H9 (cell line): ENCODE measurements around the gene OVOL2. TPM values are rescaled to one million over a fixed set of nuclear protein-coding genes. Genes with fewer than 3 reads are reported as not detected.

Experiments
- DNase-seq: peaks from one replicate; pipeline ENCODE4 v3.0.0-alpha.2; 2017
- H2AFZ ChIP-seq: one replicate; pipeline ENCODE4 v1.6.1; 2013; ENCODE audit warnings: mild to moderate bottlenecking, low read length, control low read depth, moderate library complexity
- H2AK5ac ChIP-seq: 2 replicates; pipeline ENCODE4 v1.6.1; 2013; ENCODE audit warnings: low read length, control low read depth, mixed read lengths; ENCODE audit not compliant: insufficient read length
- H2BK120ac ChIP-seq: one replicate; pipeline ENCODE4 v1.6.1; 2013; ENCODE audit warnings: low read depth, mild to moderate bottlenecking, low read length, control low read depth, inconsistent platforms; ENCODE audit not compliant: poor library complexity, severe bottlenecking
- H2BK12ac ChIP-seq: 2 replicates; pipeline ENCODE4 v1.6.1; 2013; ENCODE audit warnings: low read length, control low read depth, mixed read lengths, low read depth; ENCODE audit not compliant: insufficient read length
- H2BK15ac ChIP-seq: 2 replicates; pipeline ENCODE4 v1.6.1; 2013; ENCODE audit warnings: low read depth, low read length, control low read depth
- H2BK20ac ChIP-seq: one replicate; pipeline ENCODE4 v1.6.1; 2013; ENCODE audit warnings: low read depth, mild to moderate bottlenecking, low read length, control low read depth, inconsistent platforms; ENCODE audit not compliant: poor library complexity, severe bottlenecking
- H2BK5ac ChIP-seq: 2 replicates; pipeline ENCODE4 v1.6.1; 2013; ENCODE audit warnings: low read length, control low read depth, mixed read lengths; ENCODE audit not compliant: insufficient read length
- H3K14ac ChIP-seq: 2 replicates; pipeline ENCODE4 v1.6.1; 2013; ENCODE audit warnings: low read length, control low read depth; ENCODE audit not compliant: insufficient read depth
- H3K18ac ChIP-seq: 2 replicates; pipeline ENCODE4 v1.6.1; 2013; ENCODE audit warnings: low read depth, mild to moderate bottlenecking, mixed read lengths, low read length, control low read depth; ENCODE audit not compliant: insufficient read length
- H3K23ac ChIP-seq: 2 replicates; pipeline ENCODE4 v1.6.1; 2013; ENCODE audit warnings: low read length, control low read depth, mixed read lengths, low read depth; ENCODE audit not compliant: insufficient read length
- H3K23me2 ChIP-seq: 2 replicates; pipeline ENCODE4 v1.6.1; 2013; ENCODE audit warnings: low read depth, mild to moderate bottlenecking, mixed read lengths, low read length, control low read depth; ENCODE audit not compliant: insufficient read length, poor library complexity, severe bottlenecking
- H3K27ac ChIP-seq: 2 replicates; pipeline ENCODE4 v1.5.1; 2013; ENCODE audit warnings: low read length, control low read depth, mixed read lengths, low read depth; ENCODE audit not compliant: insufficient read length
- H3K27me3 ChIP-seq: 2 replicates; pipeline ENCODE4 v1.6.1; 2013; ENCODE audit warnings: low read length, control low read depth, inconsistent platforms; ENCODE audit not compliant: insufficient read depth
- H3K4ac ChIP-seq: 2 replicates; pipeline ENCODE4 v1.6.1; 2013; ENCODE audit warnings: low read depth, mild to moderate bottlenecking, control low read depth, inconsistent platforms, low read length, moderate library complexity
- H3K4me1 ChIP-seq: 2 replicates; pipeline ENCODE4 v1.6.1; 2013; ENCODE audit warnings: low read length, control low read depth, inconsistent platforms; ENCODE audit not compliant: insufficient read depth
- H3K4me2 ChIP-seq: 2 replicates; pipeline ENCODE4 v1.6.1; 2013; ENCODE audit warnings: low read length, control low read depth, mixed read lengths; ENCODE audit not compliant: insufficient read length, insufficient read depth
- H3K56ac ChIP-seq: 2 replicates; pipeline ENCODE4 v1.6.1; 2013; ENCODE audit warnings: low read depth, mild to moderate bottlenecking, mixed read lengths, low read length, control low read depth; ENCODE audit not compliant: insufficient read length
- H3K79me1 ChIP-seq: 2 replicates; pipeline ENCODE4 v1.6.1; 2013; ENCODE audit warnings: low read depth, mild to moderate bottlenecking, moderate library complexity, low read length, control low read depth, inconsistent platforms; ENCODE audit not compliant: insufficient read depth, poor library complexity, severe bottlenecking
- H3K79me2 ChIP-seq: 2 replicates; pipeline ENCODE4 v1.6.1; 2013; ENCODE audit warnings: low read length, control low read depth, inconsistent platforms; ENCODE audit not compliant: insufficient read depth
- H3K9ac ChIP-seq: 2 replicates; pipeline ENCODE4 v1.6.1; 2013; ENCODE audit warnings: low read length, control low read depth, mixed read lengths; ENCODE audit not compliant: insufficient read length; ENCODE audit errors: extremely low read depth
- H3K9me3 ChIP-seq: one replicate; pipeline ENCODE4 v1.6.1; 2013; ENCODE audit warnings: low read depth, low read length, inconsistent platforms; ENCODE audit not compliant: control insufficient read depth
- H3T11ph ChIP-seq: one replicate; pipeline ENCODE4 v1.6.1; 2013; ENCODE audit warnings: mild to moderate bottlenecking, low read length, control low read depth, inconsistent platforms
- H4K20me1 ChIP-seq: one replicate; pipeline ENCODE4 v1.6.1; 2013; ENCODE audit not compliant: control insufficient read depth, insufficient read length, insufficient read depth
- H4K5ac ChIP-seq: 2 replicates; pipeline ENCODE4 v1.6.1; 2013; ENCODE audit warnings: low read depth, mild to moderate bottlenecking, mixed read lengths, low read length, control low read depth; ENCODE audit not compliant: insufficient read length
- H4K8ac ChIP-seq: replicated peaks from 2 replicates; pipeline ENCODE4 v1.6.1; 2013; ENCODE audit warnings: low read length, control low read depth, mixed read lengths, low read depth; ENCODE audit not compliant: insufficient read length
- H4K91ac ChIP-seq: 2 replicates; pipeline ENCODE4 v1.6.1; 2013; ENCODE audit warnings: low read depth, mild to moderate bottlenecking, moderate library complexity, mixed read lengths, low read length, control low read depth; ENCODE audit not compliant: insufficient read length
- H3K27ac Mint-ChIP-seq, 3 experiments: 2 replicates in 2 of 3; 3 replicates in 1 of 3; pipeline ENCODE4 v1.8.0; 2020 to 2021; ENCODE audit warnings: mixed read lengths in 3 of 3, mild to moderate bottlenecking in 1 of 3, moderate library complexity in 1 of 3
- H3K27me3 Mint-ChIP-seq: 2 replicates; pipeline ENCODE4 v1.8.0; 2021; ENCODE audit warnings: low read depth, mild to moderate bottlenecking, moderate library complexity, mixed read lengths
- H3K36me3 Mint-ChIP-seq, 3 experiments: 2 replicates in 2 of 3; 3 replicates in 1 of 3; pipeline ENCODE4 v1.8.0; 2020 to 2021; ENCODE audit warnings: low read depth in 3 of 3, mixed read lengths in 3 of 3; ENCODE audit not compliant: insufficient read depth in 1 of 3
- H3K4me1 Mint-ChIP-seq, 2 experiments: 2 replicates each; pipeline ENCODE4 v1.8.0; 2020; ENCODE audit warnings: mixed read lengths in 2 of 2
- H3K4me3 Mint-ChIP-seq, 2 experiments: 2 replicates in 1 of 2; 3 replicates in 1 of 2; pipeline ENCODE4 v1.8.0; 2020 to 2021; ENCODE audit warnings: mild to moderate bottlenecking in 2 of 2, mixed read lengths in 2 of 2, moderate library complexity in 1 of 2
- H3K9me3 Mint-ChIP-seq, 2 experiments: 2 replicates in 1 of 2; 3 replicates in 1 of 2; pipeline ENCODE4 v1.8.0; 2020; ENCODE audit warnings: mild to moderate bottlenecking in 2 of 2, mixed read lengths in 2 of 2, moderate library complexity in 1 of 2
- WGBS: extraction: QIAGEN DNeasy Blood & Tissue Kit; methylation state at CpG from one replicate; pipeline ENCODE4 v1.1.7; 2013; ENCODE audit warnings: missing lambda C conversion rate, low lambda C conversion rate, mixed read lengths; ENCODE audit not compliant: insufficient read length; ENCODE audit errors: extremely low coverage; 5-methylcytosine and 5-hydroxymethylcytosine counted together
- total RNA-seq: library from RNA; stranded (reverse); gene quantifications from 2 replicates; pipeline ENCODE4 v1.2.1, GENCODE V29; 2021
- TF ChIP-seq, protein P1 (sequence below): fragments of 200-600 bp; sonication (generic); conservative IDR thresholded peaks from 3 replicates; pipeline ENCODE4 v1.8.0; 2021; ENCODE audit warnings: antibody characterized with exemption, mild to moderate bottlenecking

OVOL2 gene
- total RNA-seq, 1 experiment from 2014 or later, result 5.8 TPM

DNA sequence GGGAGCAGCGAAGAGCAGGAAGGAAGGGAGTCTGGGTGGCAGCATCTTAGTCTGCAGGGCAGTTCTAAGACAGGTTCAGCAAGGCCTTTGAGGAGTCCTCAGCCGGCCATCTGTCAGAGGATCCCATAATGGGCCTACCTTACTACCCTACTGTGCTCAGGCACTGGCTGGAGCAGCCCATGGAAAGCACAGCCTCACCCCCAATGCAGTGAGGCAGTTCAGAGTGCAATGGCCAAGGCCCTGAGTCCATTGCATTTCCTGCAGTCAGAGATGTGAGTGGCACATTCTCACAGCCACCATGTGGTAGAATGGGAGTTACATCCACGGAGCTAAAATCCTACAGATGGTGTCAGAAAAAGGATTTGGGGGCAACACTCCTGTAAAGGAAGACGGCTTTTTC is 19.4 kb upstream of the OVOL2 start:
- Histone ChIP-seq H4K8ac (no peak overlapping the region), H2BK5ac (no peak overlapping the region), H2BK12ac (no peak overlapping the region), H3K27ac (no peak overlapping the region), H3K4ac (no peak overlapping the region), H4K91ac (no peak overlapping the region), H3K27me3 (no peaks in the 10 kb centered on the region), H3K9me3 (no peaks in the 10 kb centered on the region), H3K18ac (no peak overlapping the region), H2AK5ac (no peak overlapping the region), H3T11ph (no peak overlapping the region), H3K79me2 (no peaks in the 10 kb centered on the region), H3K9ac (no peak overlapping the region), H2AFZ (no peak overlapping the region), H3K79me1 (no peaks in the 10 kb centered on the region), H3K14ac (no peak overlapping the region; the same call in 1 of the 2 replicates), H2BK20ac (no peak overlapping the region), H3K23ac (no peak overlapping the region), H4K20me1 (no peaks in the 10 kb centered on the region), H3K4me1 (no peaks in the 10 kb centered on the region), H3K56ac (no peak overlapping the region), H2BK120ac (no peak overlapping the region), H3K23me2 (no peaks in the 10 kb centered on the region), H4K5ac (no peak overlapping the region), H3K4me2 (no peak overlapping the region), H2BK15ac (no peak overlapping the region)
- Mint-ChIP-seq H3K36me3 (no peaks in the 10 kb centered on the region), H3K4me3 (no peak overlapping the region), H3K4me1 (no peaks in the 10 kb centered on the region), H3K27ac (no peak overlapping the region), H3K27me3 (peaks cover 9% of the 10 kb centered on the region), H3K9me3 (no peaks in the 10 kb centered on the region)
- no CpG with 5 or more reads among the region's 4 CpGs for WGBS
- DNase-seq, result no peak
- TF ChIP-seq, protein P1, sequence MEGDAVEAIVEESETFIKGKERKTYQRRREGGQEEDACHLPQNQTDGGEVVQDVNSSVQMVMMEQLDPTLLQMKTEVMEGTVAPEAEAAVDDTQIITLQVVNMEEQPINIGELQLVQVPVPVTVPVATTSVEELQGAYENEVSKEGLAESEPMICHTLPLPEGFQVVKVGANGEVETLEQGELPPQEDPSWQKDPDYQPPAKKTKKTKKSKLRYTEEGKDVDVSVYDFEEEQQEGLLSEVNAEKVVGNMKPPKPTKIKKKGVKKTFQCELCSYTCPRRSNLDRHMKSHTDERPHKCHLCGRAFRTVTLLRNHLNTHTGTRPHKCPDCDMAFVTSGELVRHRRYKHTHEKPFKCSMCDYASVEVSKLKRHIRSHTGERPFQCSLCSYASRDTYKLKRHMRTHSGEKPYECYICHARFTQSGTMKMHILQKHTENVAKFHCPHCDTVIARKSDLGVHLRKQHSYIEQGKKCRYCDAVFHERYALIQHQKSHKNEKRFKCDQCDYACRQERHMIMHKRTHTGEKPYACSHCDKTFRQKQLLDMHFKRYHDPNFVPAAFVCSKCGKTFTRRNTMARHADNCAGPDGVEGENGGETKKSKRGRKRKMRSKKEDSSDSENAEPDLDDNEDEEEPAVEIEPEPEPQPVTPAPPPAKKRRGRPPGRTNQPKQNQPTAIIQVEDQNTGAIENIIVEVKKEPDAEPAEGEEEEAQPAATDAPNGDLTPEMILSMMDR, result no peak
